GM18499 (cell line): ENCODE measurements around the gene ZCCHC13.
"Not testable (repeated sequence)": the region's sequence is repeated elsewhere in the genome, so short reads cannot be mapped to it uniquely, and the experiment has no call there.

Experiments
- ATAC-seq: cut with Tn5 transposase; IDR thresholded peaks from one replicate; pipeline ENCODE4 v1.9.1; 2021; ENCODE audit warnings: moderate number of reproducible peaks; ENCODE audit not compliant: insufficient read depth, unreplicated experiment

The ZCCHC13 gene

GRCh38 chrX:74319321-74319720, 15.3 kb downstream of the ZCCHC13 start:
- not testable (repeated sequence) for ATAC-seq

GRCh38 chrX:74321191-74321590, 17.2 kb downstream of the ZCCHC13 start:
- no peak for ATAC-seq

GRCh38 chrX:74324131-74324530, 20.2 kb downstream of the ZCCHC13 start:
- ATAC-seq: no peak

- ATAC-seq: no peak
These were observed 21.4 kb downstream of the ZCCHC13 start for GRCh38 chrX:74325130-74326059.

GRCh38 chrX:74338852-74339251, 34.9 kb downstream of the ZCCHC13 start:
- no peak for ATAC-seq

GRCh38 chrX:74340051-74340450, 36.1 kb downstream of the ZCCHC13 start:
- no peak for ATAC-seq

GRCh38 chrX:74342211-74342610, 38.2 kb downstream of the ZCCHC13 start:
- not testable (repeated sequence) for ATAC-seq

GRCh38 chrX:74343343-74344279, 39.6 kb downstream of the ZCCHC13 start:
- ATAC-seq: peak; percentile 69

- ATAC-seq: no peak
These were observed 40.3 kb downstream of the ZCCHC13 start for GRCh38 chrX:74344280-74344622.

- no peak for ATAC-seq
These were observed 42.1 kb downstream of the ZCCHC13 start for GRCh38 chrX:74346088-74346487.

GRCh38 chrX:74349387-74349786, 45.4 kb downstream of the ZCCHC13 start:
- ATAC-seq: no peak

GRCh38 chrX:74351760-74352159, 47.8 kb downstream of the ZCCHC13 start:
- no peak for ATAC-seq

- no peak for ATAC-seq
These were observed 50.0 kb downstream of the ZCCHC13 start for GRCh38 chrX:74353984-74354383.
